IMR-90 (cell line): ENCODE results near the gene ASAP2.

Experiments
- BHLHE40 ChIP-seq: fragments of 150-350 bp; IDR thresholded peaks from 2 replicates; pipeline ENCODE4 v1.6.1; 2016; ENCODE audit warnings: mild to moderate bottlenecking, low read depth, low read length
- CEBPB ChIP-seq: IDR thresholded peaks from 2 replicates; pipeline ENCODE4 v1.6.1; 2012; ENCODE audit warnings: low read depth, low read length, improper control_type of control experiment
- CHD1 ChIP-seq: IDR thresholded peaks from 2 replicates; pipeline ENCODE4 v1.6.1; 2012; ENCODE audit warnings: low read depth, low read length, improper control_type of control experiment
- MAFK ChIP-seq: IDR thresholded peaks from 2 replicates; pipeline ENCODE4 v1.6.1; 2012; ENCODE audit warnings: low read depth, low read length, improper control_type of control experiment
- POLR2A ChIP-seq: IDR thresholded peaks from 2 replicates; pipeline ENCODE4 v1.6.1; 2012; ENCODE audit warnings: mild to moderate bottlenecking, low read depth, low read length
- RAD21 ChIP-seq: IDR thresholded peaks from 2 replicates; pipeline ENCODE4 v1.6.1; 2012; ENCODE audit warnings: low read length, improper control_type of control experiment
- RCOR1 ChIP-seq: IDR thresholded peaks from 2 replicates; pipeline ENCODE4 v1.6.1; 2012; ENCODE audit warnings: mild to moderate bottlenecking, low read length, improper control_type of control experiment; ENCODE audit not compliant: insufficient replicate concordance
- TF ChIP-seq, protein P1 (sequence below): conservative IDR thresholded peaks from 2 replicates; pipeline ENCODE4 v1.5.1; 2012; ENCODE audit warnings: mild to moderate bottlenecking, low read depth, low read length, improper control_type of control experiment

DNA sequence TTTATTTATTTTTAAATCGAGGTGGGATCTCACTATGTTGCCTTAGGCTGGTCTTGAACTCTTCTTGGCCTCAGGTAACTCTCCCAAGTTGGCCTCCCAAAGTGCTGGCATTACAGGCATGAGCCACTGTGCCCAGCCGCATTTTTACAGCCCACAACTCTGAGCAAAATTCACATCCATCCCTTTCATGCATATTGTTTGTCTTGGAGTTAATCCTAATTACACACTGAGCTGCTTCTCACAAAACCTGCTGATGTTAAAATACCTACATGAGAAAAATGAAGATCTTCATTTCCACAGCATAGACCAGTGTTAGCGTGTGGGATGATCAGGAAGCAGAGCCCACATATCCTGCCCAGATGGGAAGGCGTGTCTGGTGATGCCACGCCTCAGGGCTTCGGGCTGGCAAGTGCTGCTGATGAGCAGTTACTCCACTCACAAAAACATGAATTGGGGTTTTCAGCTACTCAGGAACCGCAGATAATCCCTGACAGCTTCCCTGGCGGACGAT is 202.1 kb downstream of the ASAP2 start:
- TF ChIP-seq, protein P1, sequence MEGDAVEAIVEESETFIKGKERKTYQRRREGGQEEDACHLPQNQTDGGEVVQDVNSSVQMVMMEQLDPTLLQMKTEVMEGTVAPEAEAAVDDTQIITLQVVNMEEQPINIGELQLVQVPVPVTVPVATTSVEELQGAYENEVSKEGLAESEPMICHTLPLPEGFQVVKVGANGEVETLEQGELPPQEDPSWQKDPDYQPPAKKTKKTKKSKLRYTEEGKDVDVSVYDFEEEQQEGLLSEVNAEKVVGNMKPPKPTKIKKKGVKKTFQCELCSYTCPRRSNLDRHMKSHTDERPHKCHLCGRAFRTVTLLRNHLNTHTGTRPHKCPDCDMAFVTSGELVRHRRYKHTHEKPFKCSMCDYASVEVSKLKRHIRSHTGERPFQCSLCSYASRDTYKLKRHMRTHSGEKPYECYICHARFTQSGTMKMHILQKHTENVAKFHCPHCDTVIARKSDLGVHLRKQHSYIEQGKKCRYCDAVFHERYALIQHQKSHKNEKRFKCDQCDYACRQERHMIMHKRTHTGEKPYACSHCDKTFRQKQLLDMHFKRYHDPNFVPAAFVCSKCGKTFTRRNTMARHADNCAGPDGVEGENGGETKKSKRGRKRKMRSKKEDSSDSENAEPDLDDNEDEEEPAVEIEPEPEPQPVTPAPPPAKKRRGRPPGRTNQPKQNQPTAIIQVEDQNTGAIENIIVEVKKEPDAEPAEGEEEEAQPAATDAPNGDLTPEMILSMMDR: no peak
- TF ChIP-seq RCOR1 (no peak), RAD21 (no peak), CEBPB (no peak), MAFK (no peak), BHLHE40 (no peak), POLR2A (no peak), CHD1 (no peak)
